ENCODE results near the gene KNL1.

GRCh38 chr15:40697916-40698315 is 103.9 kb downstream of the KNL1 start:
- no peak for TF ChIP-seq EZH2 (IDR thresholded peaks at IDR 0.05)
- TF ChIP-seq POLR2AphosphoS5 (IDR thresholded peaks at IDR 0.05; ENCODE audit: borderline replicate concordance, low read depth, low read length) = no peak
- TF ChIP-seq FOXP2 (optimal IDR thresholded peaks at IDR 0.05; ENCODE audit: control extremely low read depth, extremely low read length, insufficient read depth) = no peak
